Fibroblast of lung (primary cell): Measurements from ENCODE around the gene BOD1L2.

Source experiments
- CTCF ChIP-seq, 2 donors: IDR thresholded peaks in 1 of 2; conservative IDR thresholded peaks in 1 of 2; 1 replicate in 1 of 2; 2 replicates in 1 of 2; pipeline ENCODE4 v1.5.1; 2011 to 2012; ENCODE audit warnings: low read length in 2 of 2, control low read depth in 1 of 2, inconsistent platforms in 1 of 2, low read depth in 1 of 2, mild to moderate bottlenecking in 1 of 2
- EZH2 ChIP-seq: IDR thresholded peaks from 2 replicates; pipeline ENCODE4 v1.5.1; 2012; ENCODE audit warnings: low read length, control low read depth, mild to moderate bottlenecking; ENCODE audit errors: missing control alignments

DNA sequence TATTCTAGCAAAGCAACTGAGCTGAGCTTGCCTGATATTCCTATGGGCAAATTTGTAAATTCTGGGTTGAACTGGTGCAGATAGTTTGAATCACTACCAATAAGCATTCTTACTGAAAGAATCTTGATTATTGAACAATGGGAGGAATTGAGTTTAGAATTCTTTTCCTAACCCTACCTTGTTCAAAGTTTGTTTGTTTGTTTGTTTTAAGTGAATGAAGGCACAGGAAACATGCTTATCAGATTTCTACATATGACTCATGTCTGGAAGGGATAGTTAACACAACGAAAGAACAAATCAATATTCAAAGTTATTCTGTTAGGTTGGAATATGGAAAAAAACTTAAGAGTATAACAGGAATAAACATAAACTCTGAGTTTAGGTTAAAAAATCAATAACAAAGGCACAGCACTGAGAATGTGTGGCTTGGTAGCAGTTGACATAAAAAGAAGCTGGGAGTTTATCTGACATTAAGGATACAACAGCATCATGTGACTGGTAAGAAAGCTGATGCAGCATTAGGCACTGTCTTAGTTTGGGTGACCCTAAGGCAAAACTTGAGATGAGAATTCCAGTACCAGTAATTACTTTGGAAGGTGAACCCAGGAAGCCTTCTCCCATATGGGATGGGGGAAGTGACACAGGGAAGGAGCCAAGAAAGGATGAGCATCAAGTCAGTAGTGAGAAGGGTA lies 20.9 kb downstream of the BOD1L2 start:
- TF ChIP-seq CTCF (conservative IDR thresholded peaks at IDR 0.05 in 1 of 2, IDR thresholded peaks at IDR 0.05 in 1 of 2; ENCODE audit: low read depth in 1 of 2, low read length in 2 of 2), result no peak
- TF ChIP-seq EZH2, result no peak
